Right lobe of liver (tissue), 4 donors: Measurements from ENCODE around the gene CYP26A1.

Experiments used
- POLR2A ChIP-seq: fragments of 450-650 bp; IDR thresholded peaks from one replicate; pipeline ENCODE4 v1.6.1; 2017; ENCODE audit warnings: antibody characterized with exemption, mild to moderate bottlenecking
- TF ChIP-seq, protein P1 (sequence below), 4 donors: fragments of 200-600 bp in 3 of 4; fragments of 450-650 bp in 1 of 4; IDR thresholded peaks; one replicate each; pipeline versions ENCODE4 v1.5.1 to v1.8.0; 2016 to 2022; ENCODE audit warnings: antibody characterized with exemption in 4 of 4, mild to moderate bottlenecking in 2 of 4
- donor health status: DM: no; HTN: no; CAD: no.
- donor health status: DM: no; HTN: no; CAD: no.
- donor health status: DM: no; HTN: yes; CAD: no.

- TF ChIP-seq, protein P1, sequence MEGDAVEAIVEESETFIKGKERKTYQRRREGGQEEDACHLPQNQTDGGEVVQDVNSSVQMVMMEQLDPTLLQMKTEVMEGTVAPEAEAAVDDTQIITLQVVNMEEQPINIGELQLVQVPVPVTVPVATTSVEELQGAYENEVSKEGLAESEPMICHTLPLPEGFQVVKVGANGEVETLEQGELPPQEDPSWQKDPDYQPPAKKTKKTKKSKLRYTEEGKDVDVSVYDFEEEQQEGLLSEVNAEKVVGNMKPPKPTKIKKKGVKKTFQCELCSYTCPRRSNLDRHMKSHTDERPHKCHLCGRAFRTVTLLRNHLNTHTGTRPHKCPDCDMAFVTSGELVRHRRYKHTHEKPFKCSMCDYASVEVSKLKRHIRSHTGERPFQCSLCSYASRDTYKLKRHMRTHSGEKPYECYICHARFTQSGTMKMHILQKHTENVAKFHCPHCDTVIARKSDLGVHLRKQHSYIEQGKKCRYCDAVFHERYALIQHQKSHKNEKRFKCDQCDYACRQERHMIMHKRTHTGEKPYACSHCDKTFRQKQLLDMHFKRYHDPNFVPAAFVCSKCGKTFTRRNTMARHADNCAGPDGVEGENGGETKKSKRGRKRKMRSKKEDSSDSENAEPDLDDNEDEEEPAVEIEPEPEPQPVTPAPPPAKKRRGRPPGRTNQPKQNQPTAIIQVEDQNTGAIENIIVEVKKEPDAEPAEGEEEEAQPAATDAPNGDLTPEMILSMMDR (IDR thresholded peaks at IDR 0.05) = no peak
- TF ChIP-seq POLR2A = no peak
Measured at GRCh38 chr10:93123766-93124165, 50.1 kb downstream of the CYP26A1 start.
